Measurements from ENCODE around the gene PIGR.

GRCh38 chr1:206935491-206936067 lies 10.7 kb downstream of the PIGR start:
- TF ChIP-seq POLR2AphosphoS5 (IDR thresholded peaks at IDR 0.05) (no peak), CTCF (IDR thresholded peaks at IDR 0.05; ENCODE audit: poor library complexity, severe bottlenecking) (no peak), SMC3 (conservative IDR thresholded peaks at IDR 0.05; ENCODE audit: poor library complexity) (no peak), REST (IDR thresholded peaks at IDR 0.05; ENCODE audit: borderline replicate concordance) (no peak)

Data from neural cell (in vitro differentiated cells).